ENCODE measurements around the gene SKAP1. TPM values are rescaled to one million over a fixed set of nuclear protein-coding genes. Genes with fewer than 3 reads are reported as not detected.
A peak's percentile ranks its signal among the peaks of the same experiment; 100 is the strongest.

Gene SKAP1
- total and polyA plus RNA-seq, 4 donors = 1.4 to 4.9 (median 2.5) TPM

DNA sequence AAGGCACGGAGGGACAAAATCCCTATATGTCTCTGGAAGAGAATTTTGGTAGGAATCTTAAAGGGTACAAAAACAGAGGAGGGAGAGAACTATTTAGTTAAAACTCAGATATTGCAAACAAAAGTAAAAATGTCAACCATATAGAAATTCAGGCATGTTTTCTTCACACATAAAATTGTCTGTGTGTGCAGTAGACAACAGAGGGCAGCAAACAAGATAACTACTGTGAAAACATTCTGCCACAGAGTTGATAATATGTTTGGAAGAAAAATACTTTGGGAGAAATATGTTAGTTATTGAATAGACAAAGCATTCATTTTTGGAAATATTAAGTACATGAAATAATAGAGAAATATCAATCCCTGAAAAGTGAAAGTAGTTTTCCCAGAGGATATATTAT is 266.2 kb downstream of the SKAP1 start:
- WGBS, 2 donors = 94 to 98% methylated on average over 1 of the region's 1 CpG
- Histone ChIP-seq H3K4me3 (no peak overlapping the region), H3K9ac (ENCODE audit: insufficient read depth in 1 of 2, low read length in 2 of 2) (no peak overlapping the region), H3K27ac (ENCODE audit: low read depth in 1 of 2, low read length in 1 of 2) (no peak overlapping the region), H3K36me3 (ENCODE audit: control insufficient read depth in 4 of 4, insufficient read depth in 4 of 4, low read length in 4 of 4) (no peaks in the 10 kb centered on the region), H3K4me1 (ENCODE audit: control insufficient read depth in 5 of 5, insufficient read depth in 5 of 5, low read length in 5 of 5) (no peaks in the 10 kb centered on the region), H3K9me3 (ENCODE audit: control insufficient read depth in 4 of 4, insufficient read depth in 3 of 4, low read length in 3 of 4) (no peaks in the 10 kb centered on the region), H3K27me3 (ENCODE audit: control insufficient read depth in 3 of 3, insufficient read depth in 3 of 3, low read length in 2 of 3) (peaks cover 0 to 9% (median 2%) of the 10 kb centered on the region in 3 donors)
- ATAC-seq (ENCODE audit: insufficient read depth, low FRiP score) (no peak), DNase-seq (no peak)
- TF ChIP-seq, protein P1, sequence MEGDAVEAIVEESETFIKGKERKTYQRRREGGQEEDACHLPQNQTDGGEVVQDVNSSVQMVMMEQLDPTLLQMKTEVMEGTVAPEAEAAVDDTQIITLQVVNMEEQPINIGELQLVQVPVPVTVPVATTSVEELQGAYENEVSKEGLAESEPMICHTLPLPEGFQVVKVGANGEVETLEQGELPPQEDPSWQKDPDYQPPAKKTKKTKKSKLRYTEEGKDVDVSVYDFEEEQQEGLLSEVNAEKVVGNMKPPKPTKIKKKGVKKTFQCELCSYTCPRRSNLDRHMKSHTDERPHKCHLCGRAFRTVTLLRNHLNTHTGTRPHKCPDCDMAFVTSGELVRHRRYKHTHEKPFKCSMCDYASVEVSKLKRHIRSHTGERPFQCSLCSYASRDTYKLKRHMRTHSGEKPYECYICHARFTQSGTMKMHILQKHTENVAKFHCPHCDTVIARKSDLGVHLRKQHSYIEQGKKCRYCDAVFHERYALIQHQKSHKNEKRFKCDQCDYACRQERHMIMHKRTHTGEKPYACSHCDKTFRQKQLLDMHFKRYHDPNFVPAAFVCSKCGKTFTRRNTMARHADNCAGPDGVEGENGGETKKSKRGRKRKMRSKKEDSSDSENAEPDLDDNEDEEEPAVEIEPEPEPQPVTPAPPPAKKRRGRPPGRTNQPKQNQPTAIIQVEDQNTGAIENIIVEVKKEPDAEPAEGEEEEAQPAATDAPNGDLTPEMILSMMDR (IDR thresholded peaks at IDR 0.05; ENCODE audit: control extremely low read depth, extremely low read depth) = no peak

DNA sequence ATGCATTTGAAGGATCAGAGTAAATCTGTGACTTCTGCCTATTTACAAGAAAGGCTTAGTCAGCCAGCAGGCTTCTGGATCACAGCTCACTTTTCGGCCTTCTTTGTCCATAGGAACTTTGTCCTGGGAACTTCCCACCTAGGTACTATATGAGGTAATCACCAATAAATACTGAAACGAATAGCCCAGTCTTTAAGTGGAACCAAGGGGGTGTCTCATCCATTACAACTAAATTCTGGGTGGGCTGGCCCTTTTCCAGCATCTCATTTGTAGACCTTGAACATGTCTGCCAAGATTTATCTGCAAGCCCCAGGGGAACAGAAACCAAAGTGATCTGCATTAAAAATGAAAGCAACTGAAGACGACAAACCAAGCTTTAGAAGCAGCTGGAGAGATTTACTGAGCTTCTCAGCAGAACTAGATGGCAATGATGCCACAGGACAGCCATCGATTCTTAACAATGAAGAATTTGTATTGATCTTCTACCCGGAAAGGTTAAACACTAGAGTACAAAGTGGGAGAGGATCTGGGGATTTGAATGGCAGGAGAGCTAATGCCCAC is 267.0 kb downstream of the SKAP1 start:
- no peaks in the 10 kb centered on the region for H3K4me1 ChIP-seq (ENCODE audit: control insufficient read depth in 5 of 5, insufficient read depth in 5 of 5, low read length in 5 of 5)
- H3K4me3 ChIP-seq = no peak overlapping the region
- no peak overlapping the region for H3K9ac ChIP-seq (ENCODE audit: insufficient read depth in 1 of 2, low read length in 2 of 2)
- H3K36me3 ChIP-seq (ENCODE audit: control insufficient read depth in 4 of 4, insufficient read depth in 4 of 4, low read length in 4 of 4) = no peaks in the 10 kb centered on the region
- H3K27ac ChIP-seq (ENCODE audit: low read depth in 1 of 2, low read length in 1 of 2) = no peak overlapping the region
- ATAC-seq (ENCODE audit: insufficient read depth, low FRiP score) (no peak), DNase-seq (peak in 1 of 3 donors; percentile 17)
- WGBS, 2 donors = 68% methylated on average over 5 of the region's 5 CpGs
- peaks cover 0 to 9% (median 2%) of the 10 kb centered on the region in 3 donors for H3K27me3 ChIP-seq (ENCODE audit: control insufficient read depth in 3 of 3, insufficient read depth in 3 of 3, low read length in 2 of 3)
- no peaks in the 10 kb centered on the region for H3K9me3 ChIP-seq (ENCODE audit: control insufficient read depth in 4 of 4, insufficient read depth in 3 of 4, low read length in 3 of 4)
- TF ChIP-seq, protein P1 (IDR thresholded peaks at IDR 0.05; ENCODE audit: control extremely low read depth, extremely low read depth) = no peak

DNA sequence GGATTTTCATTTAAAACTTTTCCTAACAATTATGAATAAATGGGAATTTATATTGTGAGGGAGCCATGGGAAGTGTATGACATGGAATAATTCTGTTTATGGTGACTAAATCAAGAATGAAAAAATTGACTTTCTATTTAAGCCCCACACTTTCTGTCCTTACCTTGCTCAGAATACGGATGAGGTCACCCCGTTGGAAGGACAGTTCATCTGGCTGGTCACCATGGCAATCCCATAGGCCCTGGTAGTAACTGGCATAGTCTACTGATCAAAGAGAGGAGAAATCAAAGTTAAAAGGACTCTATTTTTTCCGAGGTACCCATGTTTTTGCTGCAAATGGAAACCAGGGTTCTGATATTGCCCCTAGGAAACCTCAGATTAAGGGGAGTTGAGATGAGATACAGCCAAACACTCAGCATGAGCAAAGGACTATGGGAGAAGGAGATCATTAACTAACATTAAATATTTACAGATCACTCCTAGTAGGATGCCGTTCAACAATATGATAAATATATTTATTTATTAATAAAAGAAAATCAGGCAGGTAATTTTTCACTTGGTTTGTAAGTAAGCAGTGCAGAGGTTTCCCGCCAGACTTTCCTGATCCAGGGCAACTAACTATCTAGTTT is 267.6 kb downstream of the SKAP1 start:
- ATAC-seq (ENCODE audit: insufficient read depth, low FRiP score) (no peak), DNase-seq (no peak)
- Histone ChIP-seq H3K36me3 (ENCODE audit: control insufficient read depth in 4 of 4, insufficient read depth in 4 of 4, low read length in 4 of 4) (no peaks in the 10 kb centered on the region), H3K27me3 (ENCODE audit: control insufficient read depth in 3 of 3, insufficient read depth in 3 of 3, low read length in 2 of 3) (peaks cover 0 to 9% (median 2%) of the 10 kb centered on the region in 3 donors), H3K9me3 (ENCODE audit: control insufficient read depth in 4 of 4, insufficient read depth in 3 of 4, low read length in 3 of 4) (no peaks in the 10 kb centered on the region), H3K4me1 (ENCODE audit: control insufficient read depth in 5 of 5, insufficient read depth in 5 of 5, low read length in 5 of 5) (no peaks in the 10 kb centered on the region), H3K9ac (ENCODE audit: insufficient read depth in 1 of 2, low read length in 2 of 2) (no peak overlapping the region), H3K4me3 (no peak overlapping the region), H3K27ac (ENCODE audit: low read depth in 1 of 2, low read length in 1 of 2) (no peak overlapping the region)
- WGBS, 2 donors = 90 to 91% methylated on average over 5 of the region's 5 CpGs
- TF ChIP-seq, protein P1 (IDR thresholded peaks at IDR 0.05; ENCODE audit: control extremely low read depth, extremely low read depth) = no peak
